OCI-M2 (cell line): ENCODE measurements around the gene CTNNBL1.
"Not testable (repeated sequence)": the region's sequence is repeated elsewhere in the genome, so short reads cannot be mapped to it uniquely, and the experiment has no call there.

Experiments used
- DNase-seq: peaks from one replicate; lab custom pipeline; 2025; ENCODE audit not compliant: unreplicated experiment; lab: John Stamatoyannopoulos, UW

Gene CTNNBL1

DNA sequence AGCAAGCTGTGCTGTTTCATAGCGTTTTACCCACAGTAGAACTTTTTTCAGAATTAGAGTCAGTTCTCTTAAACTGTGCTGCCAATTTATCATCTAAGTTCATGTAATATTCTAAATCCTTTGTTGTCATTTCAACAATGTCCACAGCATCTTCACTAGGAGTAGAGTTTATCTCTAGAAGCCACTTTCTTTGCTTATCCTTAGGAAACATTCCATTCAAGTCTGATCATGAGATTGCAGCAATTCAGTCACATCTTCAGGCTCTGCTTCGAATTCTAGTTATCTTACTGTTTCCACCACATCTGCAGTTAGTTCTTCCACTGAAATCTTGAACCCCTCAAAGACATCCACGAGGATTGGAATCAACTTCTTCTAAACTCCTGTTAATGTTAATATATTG, 12.5 kb downstream of the CTNNBL1 start:
- no peak for DNase-seq

- peak; percentile 50 for DNase-seq
Measured at GRCh38 chr20:37711001-37711400, 17.2 kb downstream of the CTNNBL1 start.

DNA sequence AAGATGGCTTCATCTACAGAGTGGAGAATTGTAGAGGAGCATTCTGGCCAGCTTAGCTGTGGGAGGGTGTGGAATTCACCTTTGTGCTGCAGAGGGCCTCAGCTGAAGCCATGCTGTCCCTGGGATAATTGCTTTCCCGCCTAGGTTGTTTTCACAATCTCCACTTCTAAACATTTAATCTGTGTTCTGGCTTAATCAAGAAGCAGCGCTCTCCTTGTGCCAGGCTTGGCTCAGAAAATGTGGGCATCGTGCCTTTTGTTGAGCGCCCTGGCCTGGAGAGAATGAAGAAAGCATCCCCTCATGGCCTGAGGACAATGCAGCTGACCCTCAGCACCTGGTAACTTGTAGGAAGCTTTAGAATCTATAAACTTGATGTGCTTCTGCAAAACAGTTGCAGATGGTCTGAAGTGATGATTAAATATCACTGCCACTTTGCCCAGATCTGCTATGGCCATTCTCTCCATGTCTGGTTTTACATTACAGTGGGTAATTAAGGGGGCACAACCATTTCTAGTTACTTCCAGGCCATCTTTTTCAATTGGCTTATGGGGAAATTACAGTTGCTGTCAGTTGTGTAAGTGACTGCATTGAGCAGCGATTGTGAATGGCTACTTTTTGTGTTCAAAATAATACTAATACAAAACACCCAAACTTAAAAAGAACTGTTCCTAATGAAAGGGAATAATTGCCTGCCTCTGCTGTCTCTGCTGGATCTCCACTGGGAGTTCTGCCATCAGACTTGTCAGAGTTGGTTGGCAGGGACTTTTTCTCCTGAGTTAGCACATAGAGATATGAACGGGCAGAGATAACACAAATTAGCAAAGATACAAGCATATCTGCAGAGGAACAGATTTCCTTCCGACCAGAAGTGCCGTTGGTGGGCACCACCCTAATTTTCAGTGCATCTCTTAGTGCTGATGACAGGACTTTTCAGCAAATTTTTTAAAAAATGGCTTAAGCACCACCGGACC, 18.4 kb downstream of the CTNNBL1 start:
- no peak for DNase-seq

DNA sequence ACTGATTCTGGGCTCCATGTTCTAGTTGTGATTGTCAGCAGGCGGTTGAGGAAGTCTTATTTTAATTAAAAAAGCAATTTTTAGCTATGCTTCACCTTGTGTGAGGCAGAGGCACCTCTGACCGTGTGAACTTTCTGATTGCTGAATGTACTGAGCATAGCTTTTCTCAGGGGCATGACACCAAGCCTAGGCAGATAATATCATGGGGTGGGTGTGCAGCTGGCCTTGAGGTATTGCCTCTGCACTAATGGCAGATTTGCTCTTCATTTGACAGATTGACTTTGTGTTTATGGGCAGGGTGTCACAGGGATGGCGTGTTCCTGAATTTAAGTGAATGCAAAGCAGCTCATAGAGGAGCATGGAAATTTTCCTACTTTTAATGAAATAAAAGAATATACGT, 19.6 kb downstream of the CTNNBL1 start:
- no peak for DNase-seq

- no peak for DNase-seq
Measured at GRCh38 chr20:37714978-37715672, 21.3 kb downstream of the CTNNBL1 start.

DNA sequence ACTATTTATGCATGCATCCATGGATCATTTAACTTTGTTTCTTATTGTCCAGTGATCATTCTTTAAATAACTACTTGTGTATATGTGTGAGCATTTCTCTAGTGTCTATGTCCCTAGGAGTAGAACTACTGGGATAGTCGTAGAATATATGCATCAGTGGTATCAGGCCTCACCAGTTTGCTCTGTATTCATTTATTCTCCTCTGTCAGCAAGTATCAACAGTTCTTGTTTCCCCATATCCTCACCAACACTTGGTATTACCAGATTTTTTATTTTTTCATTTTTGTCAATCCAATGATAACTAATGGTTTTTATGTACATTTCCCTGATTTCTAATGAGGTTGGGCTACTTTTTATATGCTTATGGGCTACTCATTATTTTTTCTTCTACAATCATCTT, 27.9 kb downstream of the CTNNBL1 start:
- DNase-seq = no peak

DNA sequence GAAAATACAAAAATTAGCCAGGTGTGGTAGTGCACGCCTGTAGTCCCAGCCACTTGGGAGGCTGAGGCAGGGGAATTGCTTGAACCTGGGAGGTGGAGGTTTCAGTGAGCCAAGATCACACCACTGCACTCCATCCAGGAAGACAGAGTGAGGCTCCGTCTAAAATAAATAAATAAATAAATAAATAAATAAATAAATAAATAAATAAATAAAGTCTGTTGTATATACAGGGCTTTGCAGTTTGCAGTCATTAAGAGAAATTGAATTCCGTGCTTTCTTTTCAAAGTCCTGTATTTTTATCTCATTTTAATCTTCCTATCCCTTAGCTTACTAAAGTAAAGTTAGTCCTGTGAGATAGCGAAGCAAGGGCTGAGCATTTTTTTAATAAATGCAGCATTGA, 28.5 kb downstream of the CTNNBL1 start:
- DNase-seq = not testable (repeated sequence)

DNA sequence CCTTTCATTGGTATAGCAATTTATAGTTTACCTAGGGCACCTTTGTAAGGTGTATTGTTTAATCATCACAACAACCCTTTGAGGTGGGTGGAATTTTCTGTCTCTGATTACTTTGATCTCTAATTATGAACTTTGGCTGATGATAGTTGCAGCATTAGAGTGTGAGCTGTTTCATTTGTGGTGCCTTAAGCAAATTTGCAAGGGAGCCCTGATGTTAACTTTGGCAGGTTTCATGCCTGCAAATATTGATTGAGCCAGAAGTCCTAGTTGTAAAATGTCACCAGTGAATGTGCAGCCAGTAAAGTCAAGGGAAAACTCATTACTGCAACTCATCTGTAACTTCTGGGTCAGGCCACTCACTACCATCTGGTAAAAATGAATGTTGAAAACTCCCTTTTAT, 29.8 kb downstream of the CTNNBL1 start:
- DNase-seq = no peak

DNA sequence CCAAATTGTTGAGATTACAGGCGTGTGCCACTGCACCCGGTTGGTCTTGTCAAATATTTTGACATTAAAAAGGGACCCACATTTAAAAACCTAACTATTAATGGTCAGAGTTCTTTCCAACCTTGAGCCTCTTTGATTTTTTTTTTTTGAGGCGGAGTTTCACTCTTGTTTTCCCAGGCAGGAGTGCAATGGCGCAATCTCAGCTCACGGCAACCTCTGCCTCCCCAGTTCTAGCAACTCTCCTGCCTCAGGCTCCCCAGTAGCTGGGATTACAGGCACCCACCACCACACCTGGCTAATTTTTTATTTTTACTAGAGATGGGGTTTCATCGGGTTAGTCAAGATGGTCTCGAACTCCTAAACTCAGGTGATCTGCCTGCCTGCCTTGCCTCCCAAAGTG, 31.3 kb downstream of the CTNNBL1 start:
- DNase-seq = no peak

- DNase-seq = no peak
Measured at GRCh38 chr20:37725855-37726254, 32.0 kb downstream of the CTNNBL1 start.

- no peak for DNase-seq
Measured at GRCh38 chr20:37726321-37726720, 32.5 kb downstream of the CTNNBL1 start.

DNA sequence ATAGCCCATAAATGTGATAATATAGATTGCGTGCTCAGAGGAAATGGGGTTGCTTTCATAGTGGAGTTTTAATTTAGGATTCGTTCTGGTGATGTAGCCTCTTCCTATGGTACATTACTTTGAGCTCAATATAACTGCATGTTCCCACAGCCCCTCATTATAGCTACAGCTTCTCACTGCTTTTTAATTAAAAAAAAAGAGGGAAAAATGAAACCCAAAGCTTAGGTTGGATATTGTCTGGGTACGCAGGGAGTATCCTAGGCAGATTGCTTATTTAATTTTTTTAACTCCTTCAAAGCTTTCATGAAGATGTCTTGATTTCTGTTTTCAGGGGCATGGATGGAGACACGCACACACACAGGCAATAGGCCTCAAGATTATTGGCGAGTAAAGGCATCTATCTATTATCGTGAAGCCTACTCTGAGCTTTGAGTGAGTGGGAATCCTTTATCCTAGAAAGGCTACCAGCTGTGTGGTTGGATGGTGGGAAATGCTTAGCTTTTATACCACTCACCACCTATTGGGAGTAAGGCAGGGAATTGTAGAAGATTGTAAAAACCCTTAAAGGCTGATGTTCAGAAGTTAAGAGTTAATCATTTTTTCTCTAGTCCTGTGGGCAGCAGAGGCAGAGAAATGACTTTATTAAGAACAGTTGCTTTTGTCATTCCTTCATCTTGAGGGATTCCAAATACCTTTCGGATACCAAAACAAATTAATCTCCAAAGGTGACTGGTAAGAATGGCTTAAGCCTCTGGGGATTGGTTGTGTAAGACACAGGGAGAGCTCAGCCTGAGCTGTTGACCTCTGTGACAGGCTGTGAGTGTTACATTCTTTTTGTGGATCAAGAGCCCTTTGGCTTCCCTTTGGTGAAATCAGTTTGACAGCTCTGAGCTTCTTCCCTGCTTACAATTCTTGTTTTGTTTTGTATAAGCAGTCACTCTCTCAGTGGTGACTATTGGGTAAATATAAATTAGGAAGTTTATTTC, 33.4 kb downstream of the CTNNBL1 start:
- DNase-seq = no peak

DNA sequence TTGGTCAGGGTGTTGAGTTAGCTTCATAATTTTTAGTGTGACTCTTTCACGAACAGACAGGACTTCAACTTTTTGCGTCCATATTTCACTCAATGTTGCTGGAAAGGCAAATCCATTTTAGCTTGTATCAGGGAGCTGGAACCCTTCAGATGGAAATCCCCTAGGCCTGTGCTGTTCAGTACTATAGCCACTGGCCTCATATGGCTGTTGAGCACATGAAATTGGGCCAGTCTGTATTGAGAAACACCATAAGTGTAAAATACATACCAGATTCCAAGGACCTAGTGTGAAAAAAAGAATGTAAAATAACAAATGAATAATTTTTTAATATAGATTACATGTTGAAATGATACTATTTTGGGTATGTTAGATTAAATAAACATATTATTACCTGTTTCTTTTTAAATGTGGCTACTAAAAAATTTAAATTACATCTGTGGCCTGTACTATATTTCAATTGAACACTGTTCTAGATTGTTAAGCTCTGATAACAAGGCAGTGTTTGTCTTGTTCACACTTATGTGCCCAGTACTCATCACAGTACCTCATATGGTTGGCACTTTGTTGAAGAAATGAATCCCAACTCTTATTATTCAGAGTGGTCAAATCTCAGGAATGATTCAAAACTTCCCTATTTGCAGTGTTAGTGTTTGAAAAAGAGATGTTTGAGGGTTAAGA, 34.3 kb downstream of the CTNNBL1 start:
- DNase-seq = no peak

DNA sequence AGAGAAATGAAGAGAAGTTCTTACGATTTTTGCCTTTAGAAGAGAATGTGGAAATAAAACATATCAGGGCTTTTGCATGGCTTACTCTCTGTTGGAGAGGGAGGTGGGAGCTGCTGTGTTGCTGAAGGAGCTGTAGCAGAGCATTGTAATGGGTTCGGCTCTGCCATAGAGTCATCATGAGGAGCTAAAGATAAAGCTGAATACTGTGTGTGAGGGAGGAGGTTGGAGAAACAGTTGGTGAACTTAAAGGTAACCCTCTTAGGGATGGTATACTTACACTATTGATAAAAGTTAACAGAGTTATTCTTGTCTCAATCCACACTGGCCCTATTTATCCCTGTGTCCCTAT, 34.8 kb downstream of the CTNNBL1 start:
- DNase-seq = no peak

GRCh38 chr20:37729452-37729851, 35.6 kb downstream of the CTNNBL1 start:
- no peak for DNase-seq

DNA sequence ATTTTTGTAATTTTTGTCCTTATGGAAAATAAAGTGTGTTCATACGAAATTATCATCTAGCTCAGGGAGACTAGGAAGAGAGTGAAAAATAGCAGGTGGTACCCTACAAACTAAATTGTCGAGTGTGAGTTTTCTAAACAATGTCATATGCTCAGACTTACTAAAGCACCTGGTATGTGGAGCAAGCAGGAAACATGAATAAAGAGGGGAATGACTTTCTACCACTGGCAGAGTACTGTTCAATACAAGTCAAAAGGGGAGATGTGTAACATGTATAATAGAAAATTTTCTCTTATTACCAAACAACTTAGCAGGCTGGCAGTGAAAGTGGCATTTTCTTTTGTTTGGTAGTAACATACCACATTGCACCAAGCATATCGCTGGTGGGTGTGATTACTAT, 36.1 kb downstream of the CTNNBL1 start:
- no peak for DNase-seq

DNA sequence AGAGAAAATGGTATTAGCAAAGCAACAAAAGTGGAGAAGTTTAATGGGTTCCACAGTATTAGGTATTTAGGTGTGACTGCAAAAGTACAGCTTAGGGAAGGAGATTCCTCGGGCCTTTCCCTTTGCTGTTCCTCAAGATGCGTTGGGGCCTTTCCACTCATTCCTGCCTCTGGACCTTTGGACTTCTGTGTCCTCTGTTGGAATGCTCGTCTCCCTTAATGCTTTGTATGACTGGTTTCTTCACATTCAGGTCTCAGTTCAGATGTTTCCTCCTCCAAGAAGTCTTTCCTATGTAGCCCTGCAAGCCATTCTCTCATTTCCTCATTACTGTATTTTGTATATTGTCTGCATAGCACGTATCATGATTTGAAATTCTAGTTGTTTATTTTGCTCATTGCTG, 39.6 kb downstream of the CTNNBL1 start:
- no peak for DNase-seq

GRCh38 chr20:37734228-37734985, 40.6 kb downstream of the CTNNBL1 start:
- no peak for DNase-seq

DNA sequence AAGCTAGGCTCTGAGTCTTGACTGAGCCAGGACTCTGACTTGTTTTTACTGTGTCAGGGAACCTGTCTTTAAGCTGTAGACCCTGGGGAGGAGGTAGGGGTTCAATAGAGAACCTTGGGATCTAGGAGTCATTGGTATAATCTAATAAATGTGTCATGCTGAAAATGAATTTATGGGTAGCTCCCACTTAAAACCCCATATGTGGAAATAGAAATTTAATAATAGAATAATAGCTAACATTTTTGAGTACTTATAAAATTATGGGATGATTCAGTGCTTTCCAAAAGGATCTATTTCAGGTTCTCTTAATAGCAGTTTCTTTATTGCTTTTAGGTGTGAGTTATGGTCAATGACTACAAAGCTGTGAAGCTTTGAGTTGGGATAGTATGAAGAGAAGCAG, 41.7 kb downstream of the CTNNBL1 start:
- no peak for DNase-seq

- no peak for DNase-seq
Measured at GRCh38 chr20:37736132-37736531, 42.3 kb downstream of the CTNNBL1 start.
